MM.1S (cell line): Measurements from ENCODE around the gene TAC3.

Source experiments
- DNase-seq: peaks from one replicate; pipeline ENCODE4 v3.0.0-alpha.2; 2015
- H2AFZ ChIP-seq: fragments of 300-600 bp; sonication (generic); 2 replicates; pipeline ENCODE4 v1.6.0; 2016; ENCODE audit warnings: antibody characterized with exemption, low read length
- H3F3A ChIP-seq: fragments of 300-600 bp; sonication (generic); 2 replicates; pipeline ENCODE4 v1.6.1; 2016; ENCODE audit warnings: mild to moderate bottlenecking, antibody characterized with exemption, low read length, moderate library complexity, mixed read lengths; ENCODE audit not compliant: insufficient read depth
- H3K27ac ChIP-seq: fragments of 300-600 bp; sonication (generic); 2 replicates; pipeline ENCODE4 v1.5.1; 2016; ENCODE audit warnings: mild to moderate bottlenecking, low read length
- H3K27me3 ChIP-seq: fragments of 300-600 bp; sonication (generic); replicated peaks from 2 replicates; pipeline ENCODE4 v1.6.0; 2016; ENCODE audit warnings: low read length; ENCODE audit not compliant: insufficient read depth
- H3K36me3 ChIP-seq: fragments of 300-600 bp; sonication (generic); replicated peaks from 2 replicates; pipeline ENCODE4 v1.6.1; 2016; ENCODE audit warnings: mild to moderate bottlenecking, low read length, mixed read lengths; ENCODE audit not compliant: insufficient read depth
- H3K4me1 ChIP-seq: fragments of 300-600 bp; sonication (generic); 2 replicates; pipeline ENCODE4 v1.6.1; 2016; ENCODE audit warnings: low read length, mixed read lengths
- H3K4me2 ChIP-seq: fragments of 300-600 bp; sonication (generic); 2 replicates; pipeline ENCODE4 v1.6.0; 2016; ENCODE audit warnings: low read depth, low read length
- H3K4me3 ChIP-seq: fragments of 300-600 bp; sonication (generic); 2 replicates; pipeline ENCODE4 v1.5.1; 2016; ENCODE audit warnings: low read length, mixed read lengths
- H3K79me2 ChIP-seq: fragments of 300-600 bp; sonication (generic); 2 replicates; pipeline ENCODE4 v1.6.1; 2016; ENCODE audit warnings: mixed run types, low read length, mixed read lengths
- H3K9ac ChIP-seq: fragments of 300-600 bp; sonication (generic); 2 replicates; pipeline ENCODE4 v1.6.1; 2016; ENCODE audit warnings: low read length, mixed read lengths
- H3K9me2 ChIP-seq: fragments of 300-600 bp; sonication (generic); replicated peaks from 2 replicates; pipeline ENCODE4 v1.6.1; 2016; ENCODE audit warnings: mild to moderate bottlenecking, low read length, mixed read lengths; ENCODE audit not compliant: insufficient read depth
- H3K9me3 ChIP-seq: fragments of 300-600 bp; sonication (generic); replicated peaks from 2 replicates; pipeline ENCODE4 v1.6.1; 2016; ENCODE audit warnings: mild to moderate bottlenecking, low read length, mixed read lengths; ENCODE audit not compliant: insufficient read depth
- H4K20me1 ChIP-seq: fragments of 300-600 bp; sonication (generic); 2 replicates; pipeline ENCODE4 v1.6.1; 2016; ENCODE audit warnings: mild to moderate bottlenecking, low read length, moderate library complexity, mixed read lengths; ENCODE audit not compliant: insufficient read depth
- EZH2 ChIP-seq: fragments of 300-600 bp; sonication (generic); optimal IDR thresholded peaks from 2 replicates; pipeline ENCODE3; 2017; ENCODE audit warnings: low read depth, mild to moderate bottlenecking, antibody characterized with exemption, low read length, mixed read lengths
- EZH2phosphoT487 ChIP-seq: fragments of 300-600 bp; sonication (generic); IDR thresholded peaks from 2 replicates; pipeline ENCODE4 v1.6.1; 2018; ENCODE audit warnings: antibody characterized with exemption, low read length
- TF ChIP-seq, protein P1 (sequence below): fragments of 300-600 bp; sonication (generic); IDR thresholded peaks from 2 replicates; pipeline ENCODE4 v1.5.1; 2016; ENCODE audit warnings: antibody characterized with exemption, low read length, mixed read lengths

The TAC3 gene

DNA sequence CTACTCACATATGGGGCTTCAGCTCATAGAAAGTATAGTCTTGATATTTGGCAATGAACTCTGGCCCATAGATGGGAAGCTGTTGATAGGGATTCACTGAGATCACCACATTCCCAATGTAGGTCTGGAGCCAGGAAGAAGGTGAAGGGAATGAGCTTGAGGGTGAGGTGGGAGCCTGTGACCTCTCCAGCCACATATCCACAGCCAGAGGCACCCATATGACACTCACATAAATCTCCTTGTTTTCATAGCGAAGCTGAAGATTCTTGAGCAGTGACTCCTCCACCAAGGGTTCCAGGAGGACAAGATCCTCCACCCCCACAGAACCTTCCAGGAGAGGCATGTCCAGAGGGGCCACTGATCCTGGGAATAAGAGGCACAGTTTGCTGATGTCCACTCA, 31.7 kb upstream of the TAC3 start:
- H3K36me3 ChIP-seq = no peaks in the 10 kb centered on the region
- H3K4me2 ChIP-seq = no peak overlapping the region

DNA sequence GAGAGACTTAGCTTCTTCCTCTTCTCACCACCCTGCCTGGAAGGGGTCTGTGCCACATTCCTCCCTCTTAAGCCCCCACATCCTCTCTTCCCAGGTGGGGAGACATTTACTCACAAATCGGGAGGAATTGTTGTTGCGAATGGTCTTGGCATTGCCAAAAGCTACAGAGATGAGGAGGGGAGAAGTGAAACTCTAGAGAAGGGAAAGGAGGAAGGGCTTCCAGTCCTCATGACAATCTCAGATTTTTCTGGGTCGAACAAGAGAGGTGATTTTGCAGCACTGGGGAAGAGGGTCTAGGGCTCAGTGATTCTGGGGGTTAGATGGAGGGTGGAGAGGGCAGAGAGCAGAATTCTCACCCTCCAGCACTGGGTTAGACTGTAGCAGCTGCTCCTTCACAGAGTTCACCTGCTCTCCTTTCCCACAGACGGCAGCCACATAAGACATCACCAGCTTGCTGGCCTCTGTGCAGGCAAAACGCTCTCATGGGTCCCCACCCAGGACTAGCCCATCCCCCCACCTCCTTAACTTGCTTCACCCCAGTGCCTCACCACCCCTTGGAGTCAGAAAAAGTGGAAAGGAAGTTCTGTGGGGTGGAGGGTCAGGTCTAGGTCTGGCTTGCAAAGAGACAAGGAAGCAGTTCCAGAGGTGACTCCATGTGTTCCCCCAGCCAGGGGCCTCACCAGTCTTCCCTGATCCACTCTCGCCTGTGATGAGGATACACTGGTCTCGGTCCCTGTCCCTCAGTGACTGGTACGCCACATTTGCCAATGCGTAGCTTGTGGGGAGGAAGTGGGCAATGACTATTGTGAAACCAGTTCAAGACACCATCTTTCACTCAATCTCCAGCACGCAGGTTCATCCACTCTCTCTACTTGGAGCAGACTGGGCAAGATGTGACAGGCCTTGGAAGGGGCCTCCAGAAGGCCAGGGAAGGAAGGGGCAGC, 30.9 kb upstream of the TAC3 start:
- TF ChIP-seq EZH2 (no peak), EZH2phosphoT487 (no peak)
- TF ChIP-seq, protein P1, sequence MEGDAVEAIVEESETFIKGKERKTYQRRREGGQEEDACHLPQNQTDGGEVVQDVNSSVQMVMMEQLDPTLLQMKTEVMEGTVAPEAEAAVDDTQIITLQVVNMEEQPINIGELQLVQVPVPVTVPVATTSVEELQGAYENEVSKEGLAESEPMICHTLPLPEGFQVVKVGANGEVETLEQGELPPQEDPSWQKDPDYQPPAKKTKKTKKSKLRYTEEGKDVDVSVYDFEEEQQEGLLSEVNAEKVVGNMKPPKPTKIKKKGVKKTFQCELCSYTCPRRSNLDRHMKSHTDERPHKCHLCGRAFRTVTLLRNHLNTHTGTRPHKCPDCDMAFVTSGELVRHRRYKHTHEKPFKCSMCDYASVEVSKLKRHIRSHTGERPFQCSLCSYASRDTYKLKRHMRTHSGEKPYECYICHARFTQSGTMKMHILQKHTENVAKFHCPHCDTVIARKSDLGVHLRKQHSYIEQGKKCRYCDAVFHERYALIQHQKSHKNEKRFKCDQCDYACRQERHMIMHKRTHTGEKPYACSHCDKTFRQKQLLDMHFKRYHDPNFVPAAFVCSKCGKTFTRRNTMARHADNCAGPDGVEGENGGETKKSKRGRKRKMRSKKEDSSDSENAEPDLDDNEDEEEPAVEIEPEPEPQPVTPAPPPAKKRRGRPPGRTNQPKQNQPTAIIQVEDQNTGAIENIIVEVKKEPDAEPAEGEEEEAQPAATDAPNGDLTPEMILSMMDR = no peak
- Histone ChIP-seq H2AFZ (no peak overlapping the region), H3F3A (no peaks in the 10 kb centered on the region), H3K36me3 (no peaks in the 10 kb centered on the region), H3K4me3 (no peak overlapping the region), H3K9me3 (no peaks in the 10 kb centered on the region), H3K4me1 (no peaks in the 10 kb centered on the region), H3K79me2 (no peaks in the 10 kb centered on the region), H3K27me3 (no peaks in the 10 kb centered on the region), H3K27ac (no peak overlapping the region), H3K4me2 (no peak overlapping the region), H3K9me2 (no peaks in the 10 kb centered on the region), H4K20me1 (no peaks in the 10 kb centered on the region), H3K9ac (no peak overlapping the region)
- DNase-seq = no peak

More for the DNA sequence above, 31.7 kb upstream of the TAC3 start:
- Histone ChIP-seq H3K27ac (no peak overlapping the region), H3K79me2 (no peaks in the 10 kb centered on the region), H3K4me1 (no peaks in the 10 kb centered on the region), H3F3A (no peaks in the 10 kb centered on the region), H3K27me3 (no peaks in the 10 kb centered on the region), H2AFZ (no peak overlapping the region), H3K9me2 (no peaks in the 10 kb centered on the region), H3K9ac (no peak overlapping the region), H4K20me1 (no peaks in the 10 kb centered on the region), H3K4me3 (no peak overlapping the region), H3K9me3 (no peaks in the 10 kb centered on the region)
- no peak for TF ChIP-seq EZH2
- no peak for TF ChIP-seq EZH2phosphoT487
- DNase-seq = no peak

DNA sequence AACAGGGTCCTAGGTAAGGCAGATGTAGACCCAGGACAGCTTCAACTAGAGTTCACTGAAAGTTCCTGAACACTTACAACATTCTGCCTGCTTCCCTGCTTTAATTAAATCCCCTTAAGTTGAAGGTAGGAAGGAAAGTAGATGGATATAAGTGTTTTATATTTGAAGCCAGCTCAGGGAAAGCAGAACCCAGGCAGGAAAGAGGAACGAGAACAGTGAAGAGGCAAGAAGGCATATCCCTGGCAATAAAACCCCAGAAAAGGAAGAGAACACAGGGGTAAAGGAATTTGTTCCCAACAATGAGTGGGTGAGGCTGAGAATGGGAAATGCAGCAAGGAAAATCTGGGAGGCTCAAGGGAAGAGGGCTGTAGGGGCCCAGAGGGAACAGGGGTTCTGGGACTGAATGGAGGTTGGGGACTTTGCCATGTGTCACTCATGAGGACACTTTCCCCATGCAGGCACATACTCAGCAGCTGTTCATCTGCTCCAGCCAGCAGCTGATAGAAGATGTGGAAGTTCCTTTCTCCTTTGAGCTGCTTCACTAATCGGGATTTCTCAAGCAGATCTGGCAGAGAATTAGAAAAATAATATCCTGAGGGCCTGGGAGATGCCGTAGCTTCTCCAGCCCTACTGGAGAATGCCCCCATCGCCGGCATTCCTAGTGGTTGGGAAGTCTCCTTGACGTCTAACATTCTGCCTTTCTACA, 29.9 kb upstream of the TAC3 start:
- Histone ChIP-seq H3K4me1 (no peaks in the 10 kb centered on the region), H3K9ac (no peak overlapping the region), H3K27me3 (no peaks in the 10 kb centered on the region), H3F3A (no peaks in the 10 kb centered on the region), H3K4me2 (no peak overlapping the region), H3K36me3 (no peaks in the 10 kb centered on the region), H2AFZ (no peak overlapping the region), H3K9me2 (no peaks in the 10 kb centered on the region), H3K27ac (no peak overlapping the region), H3K9me3 (no peaks in the 10 kb centered on the region), H3K4me3 (no peak overlapping the region), H4K20me1 (no peaks in the 10 kb centered on the region), H3K79me2 (no peaks in the 10 kb centered on the region)
- DNase-seq = no peak
- TF ChIP-seq EZH2 (no peak), EZH2phosphoT487 (no peak)
- TF ChIP-seq, protein P1 = no peak
